GM12878 (cell line): ENCODE measurements around the gene SPIRE1.

Experiments used
- CHD4 ChIP-seq: fragments of 200-600 bp; sonication (generic); IDR thresholded peaks from 2 replicates; pipeline ENCODE4 v1.6.1; 2016; ENCODE audit warnings: mild to moderate bottlenecking
- CTCF ChIP-seq, 3 experiments: IDR thresholded peaks in 2 of 3; conservative IDR thresholded peaks in 1 of 3; 2 replicates each; pipeline ENCODE4 v1.5.1; 2011; ENCODE audit warnings: low read depth in 3 of 3, low read length in 3 of 3, mild to moderate bottlenecking in 3 of 3, control low read depth in 2 of 3, moderate library complexity in 2 of 3, inconsistent platforms in 1 of 3, mixed read lengths in 1 of 3; ENCODE audit not compliant: control insufficient read depth in 2 of 3, insufficient read depth in 1 of 3; ENCODE audit errors: extremely low read depth in 1 of 3
- EED ChIP-seq: sonication (generic); IDR thresholded peaks from 2 replicates; pipeline ENCODE4 v1.6.1; 2016; ENCODE audit warnings: antibody characterized with exemption, low read depth
- EP300 ChIP-seq, 2 experiments: fragments of 150-350 bp in 1 of 2; IDR thresholded peaks; 2 replicates each; pipeline ENCODE4 v1.6.1; 2011 to 2012; ENCODE audit warnings: low read depth in 2 of 2, low read length in 2 of 2, borderline replicate concordance in 1 of 2, improper control_type of control experiment in 1 of 2, inconsistent platforms in 1 of 2; ENCODE audit not compliant: control insufficient read depth in 1 of 2
- FOS ChIP-seq: IDR thresholded peaks from 3 replicates; pipeline ENCODE4 v1.6.1; 2011; ENCODE audit warnings: borderline replicate concordance; ENCODE audit not compliant: insufficient read length; ENCODE audit errors: extremely low read depth
- GABPA ChIP-seq: IDR thresholded peaks from 2 replicates; pipeline ENCODE4 v1.6.1; 2014; ENCODE audit warnings: antibody characterized with exemption, low read depth, mild to moderate bottlenecking, inconsistent platforms
- POLR2AphosphoS5 ChIP-seq: IDR thresholded peaks from 2 replicates; pipeline ENCODE4 v1.6.1; 2011; ENCODE audit warnings: mild to moderate bottlenecking, low read length, inconsistent platforms
- RAD51 ChIP-seq: fragments of 450-650 bp; IDR thresholded peaks from 2 replicates; pipeline ENCODE4 v1.6.1; 2016; ENCODE audit warnings: moderate library complexity, mild to moderate bottlenecking, inconsistent platforms
- REST ChIP-seq: IDR thresholded peaks from 2 replicates; pipeline ENCODE4 v1.6.1; 2012; ENCODE audit warnings: mild to moderate bottlenecking, low read depth, low read length
- TBL1XR1 ChIP-seq: IDR thresholded peaks from 2 replicates; pipeline ENCODE4 v1.6.1; 2012; ENCODE audit warnings: low read depth, low read length, improper control_type of control experiment
- ZBTB33 ChIP-seq: fragments of 450-650 bp; IDR thresholded peaks from 2 replicates; pipeline ENCODE4 v1.6.1; 2017; ENCODE audit warnings: mild to moderate bottlenecking
- ZNF687 ChIP-seq: fragments of 450-650 bp; IDR thresholded peaks from 2 replicates; pipeline ENCODE4 v1.6.1; 2017; ENCODE audit warnings: mild to moderate bottlenecking, moderate library complexity

GRCh38 chr18:12631831-12632477 lies 26.0 kb downstream of the SPIRE1 start:
- TF ChIP-seq ZBTB33 (no peak), CTCF (IDR thresholded peaks at IDR 0.05 in 2 of 3, conservative IDR thresholded peaks at IDR 0.05 in 1 of 3; ENCODE audit: control insufficient read depth in 2 of 3, extremely low read depth in 1 of 3, insufficient read depth in 1 of 3, low read depth in 3 of 3, low read length in 3 of 3) (no peak), REST (no peak), FOS (no peak), EED (no peak), GABPA (no peak), TBL1XR1 (no peak), EP300 (IDR thresholded peaks at IDR 0.05; ENCODE audit: borderline replicate concordance in 1 of 2, control insufficient read depth in 1 of 2, low read depth in 2 of 2, low read length in 2 of 2) (no peak), POLR2AphosphoS5 (no peak), CHD4 (no peak), RAD51 (no peak), ZNF687 (no peak)
